Measurements from ENCODE around the gene ZMYM3.

The ZMYM3 gene

DNA sequence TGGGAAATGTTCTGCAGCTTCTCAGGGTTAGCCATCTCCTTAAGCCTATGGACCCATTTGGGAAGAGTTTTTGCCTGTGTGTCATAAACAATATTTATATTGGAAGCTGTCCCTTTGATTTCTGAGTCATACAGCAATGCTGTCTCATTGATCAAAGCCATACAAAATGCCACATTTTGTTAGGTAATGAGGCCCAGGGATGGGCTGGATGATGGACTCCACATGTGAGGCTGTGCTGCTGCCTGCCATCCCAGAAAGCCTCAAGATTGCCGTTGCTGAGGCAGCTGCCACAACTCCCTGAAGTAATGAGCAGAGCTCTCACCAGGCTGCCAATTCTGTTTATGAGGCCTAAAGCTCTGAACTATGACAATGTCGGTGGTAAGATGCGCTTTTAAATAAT is 43.1 kb downstream of the ZMYM3 start:
- FAIRE-seq, result no peak

DNA sequence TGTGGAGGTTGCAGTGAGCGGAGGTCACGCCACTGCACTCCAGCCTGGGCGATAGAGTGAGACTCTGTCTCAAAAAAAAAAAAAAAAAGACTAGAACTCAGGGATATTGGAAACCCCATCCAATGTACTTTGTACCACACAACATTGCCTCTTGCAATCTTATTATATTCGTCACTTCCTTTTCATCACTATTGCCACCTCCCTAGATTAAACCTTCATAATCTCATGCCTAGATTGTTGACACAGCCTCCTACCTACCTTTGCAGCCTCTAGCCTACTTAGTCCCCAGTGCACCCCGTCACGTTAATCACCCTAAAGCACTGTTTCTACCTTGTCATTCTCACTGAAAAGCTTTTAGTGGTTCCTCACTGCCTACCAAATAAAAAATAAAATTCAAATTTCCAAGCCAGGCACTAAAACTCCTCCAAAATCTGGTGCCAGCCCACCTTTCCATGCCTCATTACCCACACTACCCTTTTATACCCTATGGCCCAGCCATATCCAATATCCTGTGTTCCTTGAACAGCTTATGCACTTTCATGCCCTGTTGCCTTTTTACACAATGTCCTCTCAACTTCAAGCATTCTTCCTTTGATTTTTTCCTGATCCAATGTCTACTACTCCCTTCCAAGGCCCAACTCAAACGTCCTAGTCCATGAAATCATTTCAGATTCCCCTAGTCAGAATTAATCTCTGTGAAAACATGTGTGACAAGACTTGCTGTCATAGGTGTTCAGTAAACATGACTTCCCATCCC is 54.5 kb downstream of the ZMYM3 start:
- no peak for FAIRE-seq

DNA sequence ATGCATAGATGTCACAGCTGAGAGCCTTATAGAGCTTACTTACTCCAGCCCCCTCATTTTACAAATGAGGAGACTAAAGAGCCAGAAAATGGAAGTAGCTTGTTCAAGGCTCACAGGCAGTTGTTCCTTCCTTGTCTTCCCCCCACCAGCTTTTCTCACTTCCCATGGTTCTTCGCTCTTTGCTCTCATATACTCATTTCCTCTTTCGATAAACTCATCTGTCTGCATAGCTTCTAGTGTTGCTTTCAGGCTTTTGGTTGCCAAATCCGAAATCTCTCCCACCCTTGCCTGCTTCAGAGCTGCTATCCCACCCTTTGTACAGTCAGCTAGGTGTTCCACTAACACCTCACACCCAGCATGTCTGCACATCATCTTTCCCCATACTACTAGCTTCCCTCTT is 55.9 kb downstream of the ZMYM3 start:
- no peak for FAIRE-seq

DNA sequence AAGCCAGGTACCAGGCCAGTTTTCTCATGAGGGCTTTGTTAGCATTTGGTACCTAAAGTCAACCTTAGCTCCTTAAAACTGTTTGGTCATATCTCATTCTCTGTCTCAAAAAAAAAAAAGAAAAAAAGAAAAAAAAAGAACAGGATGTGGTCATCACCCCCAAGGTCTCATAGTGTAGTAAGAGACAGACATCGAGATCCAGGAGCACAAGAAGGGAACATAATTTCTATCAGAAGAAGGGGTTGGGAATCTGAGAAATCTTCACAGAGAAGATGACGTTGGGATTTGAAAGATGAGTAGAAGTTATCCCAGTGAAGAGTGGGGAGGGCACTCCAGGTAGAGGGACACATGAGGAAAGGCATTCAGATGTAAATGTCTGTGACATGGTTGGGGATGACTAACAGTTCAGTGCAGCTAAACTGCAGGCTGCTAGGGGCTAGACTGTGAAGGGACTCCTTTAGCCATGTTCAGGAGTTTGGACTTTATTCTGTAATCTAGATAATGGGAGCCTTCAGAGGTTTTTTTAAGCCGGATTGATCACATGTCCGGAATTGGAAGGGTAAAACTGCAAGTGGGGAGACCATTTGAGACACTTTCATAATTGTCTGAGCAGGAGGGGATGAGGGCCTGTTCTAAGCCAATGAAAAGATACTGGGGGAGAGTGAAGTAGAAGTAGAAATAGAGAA is 57.8 kb downstream of the ZMYM3 start:
- no peak for FAIRE-seq

DNA sequence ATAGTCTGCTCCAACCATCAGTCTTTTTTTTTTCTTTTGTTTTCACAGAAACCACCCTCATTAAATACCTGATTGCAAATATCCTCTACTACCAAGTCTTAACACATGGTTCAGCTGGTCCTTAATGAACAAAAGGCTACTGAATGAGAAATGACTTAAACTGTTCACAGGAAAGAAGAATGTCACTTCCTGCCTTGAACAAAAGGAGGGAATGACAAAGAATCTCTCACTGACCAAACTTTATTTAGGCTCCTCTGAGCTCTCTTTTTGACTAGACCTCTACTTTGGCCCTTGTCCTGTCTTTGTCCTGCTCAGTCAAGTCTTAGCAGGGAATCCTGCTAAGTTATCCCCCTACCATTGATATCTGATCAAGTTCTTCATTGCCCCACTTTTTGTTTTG is 62.7 kb downstream of the ZMYM3 start:
- FAIRE-seq, result no peak

Measured in endometrium (tissue), 2 donors.